HEK293T (cell line): ENCODE results near the gene EID2.
A peak's percentile ranks its signal among the peaks of the same experiment; 100 is the strongest.

ENCODE experiments used
- CTCF ChIA-PET: fragments of 350-600 bp; formaldehyde crosslinking; extraction: SDS; loops from one replicate; lab custom pipeline; 2021; ENCODE audit warnings: antibody characterized with exemption, inconsistent platforms; lab: Yijun Ruan, JAX
- POLR2A ChIA-PET: fragments of 350-600 bp; formaldehyde crosslinking; extraction: SDS; loops from one replicate; lab custom pipeline; 2020; ENCODE audit warnings: antibody characterized with exemption, inconsistent platforms; lab: Yijun Ruan, JAX
- DNase-seq: peaks from one replicate; pipeline ENCODE4 v3.0.0; 2012; ENCODE audit warnings: mixed read lengths; ENCODE audit errors: extremely low spot score
- ARNT ChIP-seq: fragments of 450-650 bp; IDR thresholded peaks from 2 replicates; pipeline ENCODE4 v1.6.1; 2017; ENCODE audit warnings: mild to moderate bottlenecking
- BHLHE40 ChIP-seq: fragments of 450-650 bp; IDR thresholded peaks from 2 replicates; pipeline ENCODE4 v1.6.1; 2016; ENCODE audit warnings: mild to moderate bottlenecking, moderate library complexity, borderline replicate concordance
- CTBP1 ChIP-seq: fragments of 450-650 bp; IDR thresholded peaks from 2 replicates; pipeline ENCODE4 v1.6.1; 2016; ENCODE audit warnings: borderline replicate concordance
- ELF4 ChIP-seq: fragments of 450-650 bp; IDR thresholded peaks from 2 replicates; pipeline ENCODE4 v1.6.1; 2017; ENCODE audit warnings: antibody characterized with exemption
- FOXA1 ChIP-seq: fragments of 450-650 bp; IDR thresholded peaks from 2 replicates; pipeline ENCODE4 v1.6.1; 2016; ENCODE audit warnings: mild to moderate bottlenecking
- FOXK2 ChIP-seq: fragments of 450-650 bp; IDR thresholded peaks from 2 replicates; pipeline ENCODE4 v1.6.1; 2016; ENCODE audit warnings: mild to moderate bottlenecking
- FOXM1 ChIP-seq: fragments of 450-650 bp; IDR thresholded peaks from 2 replicates; pipeline ENCODE4 v1.6.1; 2017; ENCODE audit warnings: mild to moderate bottlenecking, borderline replicate concordance
- HDGF ChIP-seq: fragments of 450-650 bp; IDR thresholded peaks from 2 replicates; pipeline ENCODE4 v1.6.1; 2017; ENCODE audit warnings: antibody characterized with exemption, borderline replicate concordance
- L3MBTL2 ChIP-seq: fragments of 450-650 bp; conservative IDR thresholded peaks from 2 replicates; pipeline ENCODE4 v1.6.1; 2016; ENCODE audit warnings: mild to moderate bottlenecking
- LEF1 ChIP-seq: fragments of 450-650 bp; IDR thresholded peaks from 2 replicates; pipeline ENCODE4 v1.6.1; 2017; ENCODE audit warnings: mild to moderate bottlenecking, borderline replicate concordance
- NFRKB ChIP-seq: fragments of 450-650 bp; IDR thresholded peaks from 2 replicates; pipeline ENCODE4 v1.6.1; 2016; ENCODE audit warnings: mild to moderate bottlenecking, moderate library complexity
- SP1 ChIP-seq: fragments of 450-650 bp; IDR thresholded peaks from 2 replicates; pipeline ENCODE4 v1.6.1; 2017
- SUZ12 ChIP-seq: fragments of 450-650 bp; IDR thresholded peaks from 2 replicates; pipeline ENCODE4 v1.6.1; 2016; ENCODE audit warnings: mild to moderate bottlenecking
- TARDBP ChIP-seq: fragments of 450-650 bp; IDR thresholded peaks from 2 replicates; pipeline ENCODE4 v1.6.1; 2016
- ZNF384 ChIP-seq: fragments of 450-650 bp; IDR thresholded peaks from 2 replicates; pipeline ENCODE4 v1.6.1; 2016
- TF ChIP-seq, protein P1 (sequence below): fragments of 450-650 bp; IDR thresholded peaks from 2 replicates; pipeline ENCODE4 v1.6.1; 2016

Gene EID2, protein sequence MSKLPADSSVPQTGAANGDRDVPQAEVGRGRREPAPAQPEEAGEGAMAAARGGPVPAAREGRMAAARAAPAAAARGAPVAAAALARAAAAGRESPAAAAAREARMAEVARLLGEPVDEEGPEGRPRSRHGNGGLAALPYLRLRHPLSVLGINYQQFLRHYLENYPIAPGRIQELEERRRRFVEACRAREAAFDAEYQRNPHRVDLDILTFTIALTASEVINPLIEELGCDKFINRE

DNA sequence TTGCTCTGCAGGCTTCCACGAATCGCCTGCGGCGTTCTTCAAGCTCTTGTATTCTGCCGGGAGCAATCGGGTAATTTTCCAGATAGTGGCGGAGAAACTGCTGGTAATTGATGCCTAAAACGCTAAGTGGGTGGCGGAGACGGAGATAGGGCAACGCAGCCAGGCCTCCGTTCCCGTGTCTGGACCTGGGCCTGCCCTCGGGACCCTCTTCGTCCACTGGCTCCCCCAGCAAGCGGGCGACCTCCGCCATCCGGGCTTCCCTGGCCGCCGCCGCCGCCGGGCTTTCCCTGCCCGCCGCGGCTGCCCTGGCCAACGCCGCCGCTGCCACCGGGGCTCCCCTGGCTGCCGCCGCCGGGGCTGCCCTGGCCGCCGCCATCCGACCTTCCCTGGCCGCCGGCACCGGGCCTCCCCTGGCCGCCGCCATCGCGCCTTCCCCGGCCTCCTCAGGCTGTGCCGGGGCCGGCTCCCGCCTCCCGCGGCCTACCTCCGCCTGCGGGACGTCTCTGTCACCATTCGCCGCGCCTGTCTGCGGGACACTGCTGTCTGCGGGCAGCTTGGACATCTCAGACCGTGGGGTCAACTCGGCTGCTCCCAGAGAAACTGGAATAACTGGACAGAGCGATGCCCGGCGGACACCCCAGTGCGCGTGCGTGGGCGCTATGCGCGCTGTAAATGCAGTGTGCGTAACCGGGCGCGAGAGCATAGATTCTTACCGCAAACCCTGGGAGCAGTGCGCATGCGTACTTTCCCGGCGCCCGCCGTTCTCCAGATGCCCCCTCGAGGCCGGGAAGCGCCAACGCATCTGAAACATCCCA lies at the start of gene EID2:
Gene EID2, minus strand, starts transcription at position 644 of the 815 bp plus-strand sequence. Its CDS starts 82 bp downstream, at position 562.
- CTCF ChIA-PET: interaction anchor here (0.6 kb wide), 3 partner anchors 119 to 1394 kb away, joined by 3 read pairs; no protein-coding TSS in a partner anchor

DNA sequence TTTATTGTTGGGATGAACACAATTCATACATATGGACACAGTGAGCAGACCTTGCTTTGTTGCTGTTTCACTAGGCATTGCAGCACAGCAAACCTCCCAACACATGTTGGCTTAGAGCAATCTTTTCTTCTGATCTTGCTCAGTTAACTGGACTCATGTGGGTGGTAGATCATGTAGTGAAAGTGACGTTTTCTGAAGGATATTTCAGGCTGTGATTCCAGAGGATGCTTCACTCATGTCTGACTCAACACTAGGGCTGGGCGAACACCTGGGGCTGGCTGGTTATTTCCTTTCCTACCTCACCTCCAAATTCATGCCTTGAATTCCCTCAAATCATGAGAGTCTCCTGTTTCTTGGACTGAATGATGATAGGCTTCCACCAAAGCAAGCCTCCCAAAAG lies 48.1 kb upstream of the EID2 start:
- ChIA-PET CTCF (no interaction called here), POLR2A (no interaction called here)
- no peak for DNase-seq
- no peak for TF ChIP-seq HDGF
- no peak for TF ChIP-seq BHLHE40
- TF ChIP-seq ELF4: no peak
- TF ChIP-seq TARDBP: no peak
- TF ChIP-seq, protein P1, sequence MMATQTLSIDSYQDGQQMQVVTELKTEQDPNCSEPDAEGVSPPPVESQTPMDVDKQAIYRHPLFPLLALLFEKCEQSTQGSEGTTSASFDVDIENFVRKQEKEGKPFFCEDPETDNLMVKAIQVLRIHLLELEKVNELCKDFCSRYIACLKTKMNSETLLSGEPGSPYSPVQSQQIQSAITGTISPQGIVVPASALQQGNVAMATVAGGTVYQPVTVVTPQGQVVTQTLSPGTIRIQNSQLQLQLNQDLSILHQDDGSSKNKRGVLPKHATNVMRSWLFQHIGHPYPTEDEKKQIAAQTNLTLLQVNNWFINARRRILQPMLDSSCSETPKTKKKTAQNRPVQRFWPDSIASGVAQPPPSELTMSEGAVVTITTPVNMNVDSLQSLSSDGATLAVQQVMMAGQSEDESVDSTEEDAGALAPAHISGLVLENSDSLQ: no peak
- no peak for TF ChIP-seq FOXK2
- no peak for TF ChIP-seq SUZ12
- TF ChIP-seq NFRKB: no peak
- no peak for TF ChIP-seq SP1
- TF ChIP-seq L3MBTL2: no peak
- TF ChIP-seq LEF1: no peak
- no peak for TF ChIP-seq CTBP1
- TF ChIP-seq ZNF384: no peak
- no peak for TF ChIP-seq FOXA1
- no peak for TF ChIP-seq FOXM1

More for the DNA sequence above, at the start of gene EID2:
- TF ChIP-seq FOXM1 (0 out of 2 replicates have a peak, but pooled peaks have one; percentile 29), HDGF (no peak), CTBP1 (no peak), ARNT (peak; percentile 42; the same call in 1 of the 2 replicates)
- POLR2A ChIA-PET: interaction anchor here (1.2 to 1.6 kb wide), 4 partner anchors 95 to 149 kb away, joined by 4 to 12 read pairs (median 4); partner anchors contain the start of genes MED29, PAF1, RPS16 and SUPT5H
- peak; percentile 98 for DNase-seq

DNA sequence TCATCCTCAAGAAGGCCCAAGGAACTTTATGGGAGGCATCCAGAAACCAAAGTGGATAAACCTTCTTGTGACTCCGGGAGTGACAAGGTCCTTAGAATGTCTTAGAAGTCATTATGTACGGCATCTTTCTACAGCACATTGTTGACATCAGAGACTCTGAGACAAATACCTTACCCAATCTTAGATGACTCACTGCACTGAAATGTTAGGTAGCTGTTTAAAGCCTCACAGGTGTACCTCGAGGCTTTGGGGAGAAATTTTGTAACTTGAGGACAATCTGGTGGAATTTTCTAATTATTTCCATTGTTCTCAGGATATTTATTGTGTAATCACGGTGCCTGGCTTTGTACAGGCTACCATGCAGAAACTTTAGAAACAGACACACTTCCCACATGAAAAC lies 47.5 kb upstream of the EID2 start:
- no peak for TF ChIP-seq ELF4
- no peak for TF ChIP-seq BHLHE40
- TF ChIP-seq ARNT: no peak
- no peak for TF ChIP-seq SUZ12
- TF ChIP-seq FOXK2: no peak
- TF ChIP-seq ZNF384: no peak
- no peak for TF ChIP-seq SP1
- no peak for TF ChIP-seq FOXM1
- no peak for TF ChIP-seq FOXA1
- TF ChIP-seq TARDBP: no peak
- no peak for TF ChIP-seq NFRKB
- TF ChIP-seq LEF1: no peak
- TF ChIP-seq HDGF: no peak
- TF ChIP-seq, protein P1: no peak
- no peak for TF ChIP-seq L3MBTL2
- no peak for TF ChIP-seq CTBP1
- ChIA-PET POLR2A (no interaction called here), CTCF (no interaction called here)
- DNase-seq: no peak

DNA sequence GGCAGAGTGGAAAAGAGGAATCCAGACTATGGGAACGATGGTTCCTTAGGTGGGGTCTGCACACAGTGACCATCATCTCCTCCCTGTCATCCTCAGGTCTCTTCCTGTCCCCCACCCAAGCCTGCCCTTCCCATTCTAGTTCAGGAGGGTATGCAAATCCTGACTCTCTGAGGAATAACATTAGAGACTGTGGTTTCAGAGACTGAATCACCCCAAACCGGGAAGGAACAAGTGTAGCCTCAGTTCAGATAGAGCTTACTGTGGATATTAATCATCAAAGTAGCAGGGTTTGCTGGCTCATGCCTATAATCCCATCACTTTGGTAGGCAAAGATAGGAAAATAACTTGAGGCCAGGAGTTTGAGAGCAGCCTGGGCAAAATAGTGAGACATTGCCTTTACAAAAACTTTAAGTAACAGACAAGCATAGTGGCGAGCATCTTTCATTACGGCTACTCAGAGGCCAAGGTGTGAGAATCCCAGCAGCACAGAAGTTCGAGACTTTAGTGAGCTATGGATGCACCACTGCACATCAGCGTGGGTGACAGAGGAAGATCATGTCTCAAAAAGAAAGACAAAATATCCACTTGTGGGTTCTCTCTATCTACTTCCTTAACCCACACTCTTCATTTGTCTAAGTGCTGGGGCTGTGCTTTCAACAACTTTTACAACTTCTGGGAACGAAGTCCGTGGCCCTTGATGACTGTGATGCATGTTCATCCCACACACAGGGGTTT lies 43.1 kb upstream of the EID2 start:
- TF ChIP-seq SP1: no peak
- TF ChIP-seq, protein P1: no peak
- no peak for TF ChIP-seq FOXK2
- no peak for TF ChIP-seq LEF1
- TF ChIP-seq CTBP1: no peak
- no peak for TF ChIP-seq NFRKB
- no peak for TF ChIP-seq ELF4
- no peak for TF ChIP-seq L3MBTL2
- TF ChIP-seq FOXA1: no peak
- TF ChIP-seq ZNF384: no peak
- no peak for TF ChIP-seq ARNT
- TF ChIP-seq HDGF: no peak
- DNase-seq: no peak
- POLR2A ChIA-PET: no interaction called here
- CTCF ChIA-PET: no interaction called here

DNA sequence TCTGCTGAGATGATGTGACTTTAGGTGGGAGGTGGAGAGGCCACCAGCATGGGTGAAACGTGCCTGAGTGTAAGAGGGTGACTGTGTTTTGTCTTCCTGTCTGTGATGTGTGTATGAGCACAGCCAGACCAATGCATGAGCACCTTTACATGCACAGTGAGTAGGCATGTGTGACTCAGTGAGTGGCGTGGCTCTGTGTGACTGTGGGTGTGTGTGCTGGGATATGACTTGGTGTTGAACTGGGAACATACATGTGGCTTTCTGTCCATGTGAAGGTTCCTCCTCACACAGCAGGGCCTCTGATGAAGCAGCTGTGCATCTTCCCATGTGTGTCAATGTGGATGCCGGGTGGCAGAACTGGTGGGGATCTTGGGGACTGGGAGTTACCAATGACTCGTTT lies 42.5 kb upstream of the EID2 start:
- DNase-seq: no peak
- POLR2A ChIA-PET: no interaction called here
- CTCF ChIA-PET: no interaction called here

More for the DNA sequence above, 42.5 kb upstream of the EID2 start:
- TF ChIP-seq TARDBP (no peak), SP1 (no peak), BHLHE40 (no peak), FOXK2 (no peak), ZNF384 (no peak), HDGF (no peak), CTBP1 (no peak), ELF4 (no peak), LEF1 (no peak), L3MBTL2 (no peak), FOXM1 (no peak), ARNT (no peak), FOXA1 (no peak)
